B cell (primary cell): ENCODE measurements around the gene PPP1R8. TPM values are rescaled to one million over a fixed set of nuclear protein-coding genes. Genes with fewer than 3 reads are reported as not detected.
A peak's percentile ranks its signal among the peaks of the same experiment; 100 is the strongest.

ENCODE experiments used
- ATAC-seq: fragments of 200-7000 bp; cut with Tn5 transposase; one replicate; pipeline ENCODE4 v1.10.0; 2021; ENCODE audit warnings: low read depth, mild to moderate bottlenecking, moderate number of reproducible peaks, moderate library complexity
- CTCF ChIA-PET: fragments of 350-600 bp; sonication (Branson Sonifier 250); formaldehyde crosslinking; loops from one replicate; lab custom pipeline; 2021; ENCODE audit warnings: antibody characterized with exemption, inconsistent platforms; lab: Charles Lee
- POLR2A ChIA-PET: fragments of 350-600 bp; sonication (Branson Sonifier 250); formaldehyde crosslinking; loops from one replicate; lab custom pipeline; 2021; ENCODE audit warnings: antibody characterized with exemption; lab: Charles Lee
- DNase-seq: peaks from one replicate; pipeline ENCODE4 v3.0.0; 2013
- H2AFZ ChIP-seq: 2 replicates; pipeline ENCODE4 v1.6.1; 2012; ENCODE audit warnings: mild to moderate bottlenecking, low read depth, low read length; ENCODE audit not compliant: insufficient read depth, poor library complexity, severe bottlenecking
- H3K27ac ChIP-seq, 2 donors: 1 replicate in 1 of 2; 2 replicates in 1 of 2; pipeline ENCODE4 v1.5.1; 2012 to 2013; ENCODE audit warnings: low read length in 2 of 2, mild to moderate bottlenecking in 2 of 2, moderate library complexity in 1 of 2
- H3K27me3 ChIP-seq, 4 experiments: fragments of 200-600 bp in 1 of 4; sonication (generic) in 1 of 4; replicated peaks in 1 of 4; 1 replicate in 2 of 4; 2 replicates in 2 of 4; pipeline versions ENCODE4 v1.6.1 to v1.7.0; 2013 to 2016; ENCODE audit warnings: low read length in 3 of 4, mild to moderate bottlenecking in 2 of 4, mixed read lengths in 1 of 4, moderate library complexity in 1 of 4; ENCODE audit not compliant: insufficient read depth in 4 of 4, control insufficient read depth in 3 of 4; ENCODE audit errors: control extremely low read depth in 1 of 4
- H3K36me3 ChIP-seq, 2 experiments: replicated peaks in 1 of 2; 1 replicate in 1 of 2; 2 replicates in 1 of 2; pipeline versions ENCODE4 v1.6.1 to v1.7.1; 2013; ENCODE audit warnings: low read length in 1 of 2; ENCODE audit not compliant: insufficient read depth in 2 of 2, control insufficient read depth in 1 of 2; ENCODE audit errors: control extremely low read depth in 1 of 2, extremely low read depth in 1 of 2
- H3K4me1 ChIP-seq, 2 donors: fragments of 200-600 bp in 1 of 2; sonication (generic) in 1 of 2; 1 replicate in 1 of 2; 2 replicates in 1 of 2; pipeline versions ENCODE4 v1.5.1 to v1.6.1; 2013 to 2017; ENCODE audit warnings: low read length in 2 of 2; ENCODE audit not compliant: control insufficient read depth in 2 of 2, insufficient read depth in 2 of 2
- H3K4me2 ChIP-seq: replicated peaks from 2 replicates; pipeline ENCODE3; 2012; ENCODE audit warnings: mild to moderate bottlenecking, low read depth, low read length; ENCODE audit not compliant: poor library complexity, severe bottlenecking
- H3K4me3 ChIP-seq, 5 experiments: fragments of 200-600 bp in 1 of 5; sonication (generic) in 1 of 5; 1 replicate in 3 of 5; 2 replicates in 2 of 5; pipeline versions ENCODE4 v1.5.1 to v1.7.0; 2011 to 2016; ENCODE audit warnings: low read length in 4 of 5, mild to moderate bottlenecking in 4 of 5, low read depth in 2 of 5, control low read depth in 1 of 5, moderate library complexity in 1 of 5; ENCODE audit not compliant: insufficient read depth in 1 of 5; ENCODE audit errors: control extremely low read depth in 1 of 5, extremely low read depth in 1 of 5
- H3K79me2 ChIP-seq: fragments of 200-600 bp; sonication (generic); one replicate; pipeline ENCODE4 v1.6.0; 2016; ENCODE audit warnings: low read length; ENCODE audit not compliant: control insufficient read depth, insufficient read depth
- H3K9ac ChIP-seq: fragments of 200-600 bp; sonication (generic); 2 replicates; pipeline ENCODE4 v1.6.1; 2017; ENCODE audit warnings: mild to moderate bottlenecking, low read length, moderate library complexity
- H3K9me3 ChIP-seq, 3 donors: one replicate each; pipeline versions ENCODE4 v1.6.1 to v1.7.1; 2013; ENCODE audit warnings: low read length in 2 of 3; ENCODE audit not compliant: control insufficient read depth in 2 of 3, insufficient read depth in 1 of 3; ENCODE audit errors: control extremely low read depth in 1 of 3
- H4K20me1 ChIP-seq: 2 replicates; pipeline ENCODE4 v1.6.0; 2012; ENCODE audit warnings: mild to moderate bottlenecking, low read length; ENCODE audit not compliant: insufficient read depth, control insufficient read depth, poor library complexity, severe bottlenecking
- H3K27ac Mint-ChIP-seq: one replicate; pipeline ENCODE4 v1.8.0; 2021; ENCODE audit warnings: mixed read lengths
- H3K27me3 Mint-ChIP-seq: one replicate; pipeline ENCODE4 v1.8.0; 2021; ENCODE audit warnings: mixed read lengths
- H3K4me1 Mint-ChIP-seq: one replicate; pipeline ENCODE4 v1.8.0; 2021; ENCODE audit warnings: mixed read lengths
- H3K4me3 Mint-ChIP-seq: one replicate; pipeline ENCODE4 v1.8.0; 2021; ENCODE audit warnings: mixed read lengths
- H3K9me3 Mint-ChIP-seq: one replicate; pipeline ENCODE4 v1.8.0; 2022; ENCODE audit warnings: mixed read lengths; ENCODE audit not compliant: insufficient read depth
- CTCF ChIP-seq: fragments of 200-600 bp; IDR thresholded peaks from one replicate; pipeline ENCODE4 v1.8.0; 2022; ENCODE audit warnings: antibody characterized with exemption, mild to moderate bottlenecking
- EZH2 ChIP-seq: IDR thresholded peaks from 2 replicates; pipeline ENCODE4 v1.6.1; 2012; ENCODE audit warnings: borderline replicate concordance, low read depth, mild to moderate bottlenecking, moderate library complexity, low read length; ENCODE audit not compliant: insufficient read depth, poor library complexity, severe bottlenecking
- WGBS: methylation state at CpG from one replicate; pipeline ENCODE4 v1.1.5; 2013; ENCODE audit warnings: missing lambda C conversion rate; ENCODE audit not compliant: insufficient coverage; 5-methylcytosine and 5-hydroxymethylcytosine counted together
- intact Hi-C: fragments of 100-400 bp; cut with micrococcal nuclease; formaldehyde crosslinking; loops from one replicate; pipeline ENCODE4 v1.10.0; 2022
- polyA plus RNA-seq: library from polyadenylated mRNA; depleted of rRNA; stranded (reverse); fragments of >200 nt; gene quantifications from 2 replicates; pipeline ENCODE4 v1.2.3, GENCODE V29; 2012
- small RNA-seq: library from RNA; depleted of rRNA; stranded (forward); fragments of <200 nt; gene quantifications from one replicate; pipeline ENCODE3, GENCODE V24; 2012; ENCODE audit warnings: low replicate concordance, low read depth; ENCODE audit not compliant: insufficient read length
- total RNA-seq, 2 donors: library from RNA; stranded (reverse); fragments of 120-200 nt in 1 of 2; gene quantifications; 1 replicate in 1 of 2; 2 replicates in 1 of 2; pipeline versions ENCODE4 v1.2.3 to v1.2.4, GENCODE V29; 2013 to 2022

PPP1R8 gene
- total and polyA plus RNA-seq, 2 donors (not counting 1 experiment from before 2014, with no cell fraction given) = 23.9 to 45.1 TPM

- intact Hi-C loops = no loop called here
Observed at GRCh38 chr1:27894521-27894920, 63.9 kb downstream of the PPP1R8 start.

More at GRCh38 chr1:27894521-27894920, 63.9 kb downstream of the PPP1R8 start:
- ATAC-seq = no peak
- no peak for DNase-seq
- POLR2A ChIA-PET = interaction anchor here (1.2 kb wide), 1 partner anchor 46 kb away, joined by 3 read pairs; no protein-coding TSS in a partner anchor
- H3K4me3 ChIP-seq = no peak overlapping the region
- no peaks in the 10 kb centered on the region for H3K9me3 ChIP-seq
- H3K27me3 ChIP-seq = no peaks in the 10 kb centered on the region
- Mint-ChIP-seq H3K9me3 (no peaks in the 10 kb centered on the region), H3K4me3 (no peak overlapping the region), H3K27ac (peak overlapping the region; percentile 63), H3K27me3 (no peaks in the 10 kb centered on the region), H3K4me1 (peaks cover 33% of the 10 kb centered on the region)
- H3K9ac ChIP-seq = no peak overlapping the region
- CTCF ChIA-PET = interaction anchor here (1.0 to 1.2 kb wide), 3 partner anchors 16 to 38 kb away, joined by 3 to 6 read pairs (median 3); no protein-coding TSS in a partner anchor
- no peak overlapping the region for H2AFZ ChIP-seq
- H3K27ac ChIP-seq = peak overlapping the region in 1 of 2 donors; percentile 47
- TF ChIP-seq CTCF = no peak
- TF ChIP-seq EZH2 = no peak
- H3K4me2 ChIP-seq = no peak overlapping the region
- H3K36me3 ChIP-seq = peaks cover 6 to 67% of the 10 kb centered on the region in 2 experiments
- H3K4me1 ChIP-seq = peaks cover 26 to 37% of the 10 kb centered on the region in 2 donors
- WGBS = 85% methylated on average over 2 of the region's 3 CpGs
- no peaks in the 10 kb centered on the region for H4K20me1 ChIP-seq
- no peaks in the 10 kb centered on the region for H3K79me2 ChIP-seq

Small RNA genes within 50 kb of the gene (small RNA-seq; reads per million reads assigned to genes)
- not detected for gene RNU6-1245P
- 205 reads per million, percentile 96 among the genes with 10 or more reads in this experiment for gene SCARNA1

Other genes starting within 250 kb of the PPP1R8 start
- gene AHDC1, start 226.6 kb upstream of the PPP1R8 start, total RNA-seq = 29.9 and 32.0 TPM in 2 replicates
- 5.5 and 6.2 TPM in 2 replicates for gene AHDC1, start 226.6 kb upstream of the PPP1R8 start, polyA plus RNA-seq
- gene FGR, start 195.6 kb upstream of the PPP1R8 start, total RNA-seq = 56.6 and 57.0 TPM in 2 replicates
- gene FGR, start 195.6 kb upstream of the PPP1R8 start, polyA plus RNA-seq = 236 and 295 TPM in 2 replicates
- gene IFI6, start 158.6 kb upstream of the PPP1R8 start, total RNA-seq = 12.0 and 12.7 TPM in 2 replicates
- gene IFI6, start 158.6 kb upstream of the PPP1R8 start, polyA plus RNA-seq = 9.4 and 11.7 TPM in 2 replicates
- gene FAM76A, start 104.8 kb upstream of the PPP1R8 start, total RNA-seq = 25.0 and 28.5 TPM in 2 replicates
- gene FAM76A, start 104.8 kb upstream of the PPP1R8 start, polyA plus RNA-seq = 11.7 and 12.1 TPM in 2 replicates
- 29.4 and 36.4 TPM in 2 replicates for gene STX12, start 57.6 kb upstream of the PPP1R8 start, total RNA-seq
- gene STX12, start 57.6 kb upstream of the PPP1R8 start, polyA plus RNA-seq = 20.5 and 34.6 TPM in 2 replicates
- gene THEMIS2, start 41.8 kb downstream of the PPP1R8 start, total RNA-seq = 221 and 230 TPM in 2 replicates
- 32.2 and 72.0 TPM in 2 replicates for gene THEMIS2, start 41.8 kb downstream of the PPP1R8 start, polyA plus RNA-seq
- gene RPA2, start 83.8 kb downstream of the PPP1R8 start, total RNA-seq = 60.0 and 60.2 TPM in 2 replicates
- gene RPA2, start 83.8 kb downstream of the PPP1R8 start, polyA plus RNA-seq = 30.0 and 37.2 TPM in 2 replicates
- gene SMPDL3B, start 104.2 kb downstream of the PPP1R8 start, total RNA-seq = not detected in 2 replicates
- 0.22 TPM in 1 of 2 replicates, not detected in the other for gene SMPDL3B, start 104.2 kb downstream of the PPP1R8 start, polyA plus RNA-seq
- 8.7 and 10.1 TPM in 2 replicates for gene XKR8, start 129.2 kb downstream of the PPP1R8 start, total RNA-seq
- gene XKR8, start 129.2 kb downstream of the PPP1R8 start, polyA plus RNA-seq = 2.2 and 3.4 TPM in 2 replicates